Measurements from ENCODE around the gene CAMK4. TPM values are rescaled to one million over a fixed set of nuclear protein-coding genes. Genes with fewer than 3 reads are reported as not detected.

The CAMK4 gene
- total RNA-seq, 1 experiment from 2014 or later: 10.2 TPM

DNA sequence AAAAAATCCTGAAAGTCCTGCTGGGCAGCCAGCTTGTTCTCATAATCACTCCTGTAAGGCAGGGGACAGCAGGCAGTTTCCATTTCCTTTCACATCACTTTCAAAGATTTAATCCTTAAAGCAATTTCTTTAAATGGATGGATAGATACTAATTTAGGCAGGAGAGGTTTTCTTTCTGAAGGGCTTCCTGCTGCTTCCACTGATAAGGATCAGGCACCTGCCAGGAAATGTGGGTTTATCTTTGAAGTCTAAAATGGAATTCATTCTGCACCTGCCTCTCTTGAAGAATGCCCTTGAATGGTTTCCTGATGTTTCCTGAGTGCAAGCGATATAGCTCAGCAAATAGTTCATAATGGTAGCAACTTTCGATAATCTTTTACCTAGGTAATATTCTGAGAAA is 223.6 kb downstream of the CAMK4 start:
- BruUV-seq (replicated peaks): no TSS peak
- CTCF ChIA-PET: no interaction called here
- H2AFZ ChIP-seq (ENCODE audit: low read depth, low read length, poor library complexity, severe bottlenecking): no peak overlapping the region

More for the DNA sequence above, 223.6 kb downstream of the CAMK4 start:
- Histone ChIP-seq H3K9me2 (ENCODE audit: insufficient read depth) (no peaks in the 10 kb centered on the region), H4K20me1 (ENCODE audit: insufficient read depth) (no peaks in the 10 kb centered on the region), H3K36me3 (ENCODE audit: control insufficient read depth in 1 of 2, insufficient read depth in 2 of 2, low read length in 2 of 2) (no peaks in the 10 kb centered on the region), H3K4me2 (ENCODE audit: low read length) (no peak overlapping the region), H3K79me2 (ENCODE audit: insufficient read depth, low read length) (no peaks in the 10 kb centered on the region), H3K9me3 (ENCODE audit: control insufficient read depth in 1 of 2, insufficient read depth in 1 of 2, low read depth in 1 of 2, low read length in 2 of 2) (no peaks in the 10 kb centered on the region), H3K9ac (ENCODE audit: low read length) (no peak overlapping the region), H3K4me3 (replicated peaks in 1 of 2; ENCODE audit: low read depth in 1 of 2, low read length in 2 of 2) (no peak overlapping the region), H3K27ac (ENCODE audit: low read depth, low read length) (no peak overlapping the region), H3K27me3 (ENCODE audit: insufficient read depth, low read length) (no peaks in the 10 kb centered on the region), H3K4me1 (ENCODE audit: control insufficient read depth in 1 of 2, insufficient read depth in 2 of 2, low read length in 2 of 2) (no peaks in the 10 kb centered on the region)
- intact Hi-C loops (cut with micrococcal nuclease): no loop called here
- DNase-seq (ENCODE audit: low read depth, low spot score) (no peak), ATAC-seq (no peak)
- POLR2A ChIA-PET: no interaction called here
- RAD21 ChIA-PET (ENCODE audit: low non-redundant PET in 1 of 2, low total read pairs in 2 of 2, uncharacterized antibody in 2 of 2, unreplicated experiment in 2 of 2): no interaction called here
- TF ChIP-seq CTCF (IDR thresholded peaks at IDR 0.05 in 2 of 3, conservative IDR thresholded peaks at IDR 0.05 in 1 of 3; ENCODE audit: borderline replicate concordance in 1 of 3, insufficient read depth in 1 of 3, low read depth in 2 of 3, low read length in 2 of 3): no peak
- no peak for TF ChIP-seq EZH2phosphoT487 (IDR thresholded peaks at IDR 0.05; ENCODE audit: borderline replicate concordance)
- no peak for TF ChIP-seq SIN3A (IDR thresholded peaks at IDR 0.05; ENCODE audit: low read depth)
- no peak for TF ChIP-seq TCF7L2 (IDR thresholded peaks at IDR 0.05; ENCODE audit: borderline replicate concordance, extremely low read depth, insufficient read depth, insufficient read length)
- no peak for TF ChIP-seq SP1 (IDR thresholded peaks at IDR 0.05; ENCODE audit: low read depth)
- TF ChIP-seq ZNF274 (IDR thresholded peaks at IDR 0.05; ENCODE audit: low read depth, low read length): no peak
- TF ChIP-seq, protein P1, sequence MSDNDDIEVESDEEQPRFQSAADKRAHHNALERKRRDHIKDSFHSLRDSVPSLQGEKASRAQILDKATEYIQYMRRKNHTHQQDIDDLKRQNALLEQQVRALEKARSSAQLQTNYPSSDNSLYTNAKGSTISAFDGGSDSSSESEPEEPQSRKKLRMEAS (IDR thresholded peaks at IDR 0.05): no peak
- no peak for TF ChIP-seq CEBPB (IDR thresholded peaks at IDR 0.05; ENCODE audit: low read depth)
- no peak for TF ChIP-seq RAD21 (IDR thresholded peaks at IDR 0.05; ENCODE audit: low read depth)
- TF ChIP-seq ATF3 (IDR thresholded peaks at IDR 0.05): no peak
- no peak for TF ChIP-seq POLR2AphosphoS5 (IDR thresholded peaks at IDR 0.05; ENCODE audit: low read depth, low read length)
- TF ChIP-seq ELF1 (IDR thresholded peaks at IDR 0.05; ENCODE audit: borderline replicate concordance, low read depth): no peak
- no peak for TF ChIP-seq REST (IDR thresholded peaks at IDR 0.05; ENCODE audit: low read depth)
- TF ChIP-seq JUND (IDR thresholded peaks at IDR 0.05): no peak
- no peak for TF ChIP-seq POLR2A (IDR thresholded peaks at IDR 0.05; ENCODE audit: borderline replicate concordance, extremely low read depth, insufficient read depth, insufficient read length)
- no peak for TF ChIP-seq EZH2 (IDR thresholded peaks at IDR 0.05)
- TF ChIP-seq YY1 (IDR thresholded peaks at IDR 0.05; ENCODE audit: extremely low read depth, insufficient replicate concordance, low read depth, low read length): no peak
- no peak for TF ChIP-seq ZFX (IDR thresholded peaks at IDR 0.05)

Measured in HCT116 (cell line).